Measurements from ENCODE around the gene WFDC6.
A peak's percentile ranks its signal among the peaks of the same experiment; 100 is the strongest.
"Not testable (repeated sequence)": the region's sequence is repeated elsewhere in the genome, so short reads cannot be mapped to it uniquely, and the experiment has no call there.

The WFDC6 gene

DNA sequence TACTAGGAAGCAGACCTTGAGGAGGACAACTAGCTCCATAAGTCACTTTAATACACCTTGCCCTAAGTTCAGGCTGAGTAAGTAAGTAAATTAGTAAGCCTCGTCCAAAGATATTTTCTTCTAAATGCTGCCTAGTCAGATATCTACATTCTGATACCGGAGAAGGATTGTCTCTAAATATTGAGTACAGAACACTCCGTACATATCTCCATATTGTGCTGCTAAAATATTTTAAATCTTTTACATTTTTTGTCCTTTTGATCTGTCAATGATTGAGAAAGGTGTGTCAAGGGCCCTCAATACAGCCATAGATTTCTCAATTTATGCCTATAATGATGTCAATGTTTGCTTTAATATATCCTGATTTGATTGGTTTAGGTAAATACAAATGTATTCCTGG lies 36.6 kb upstream of the WFDC6 start (continued):
- TF ChIP-seq ZNF610 (tag by site-specific recombination; IDR thresholded peaks at IDR 0.05; ENCODE audit: borderline replicate concordance), result no peak

DNA sequence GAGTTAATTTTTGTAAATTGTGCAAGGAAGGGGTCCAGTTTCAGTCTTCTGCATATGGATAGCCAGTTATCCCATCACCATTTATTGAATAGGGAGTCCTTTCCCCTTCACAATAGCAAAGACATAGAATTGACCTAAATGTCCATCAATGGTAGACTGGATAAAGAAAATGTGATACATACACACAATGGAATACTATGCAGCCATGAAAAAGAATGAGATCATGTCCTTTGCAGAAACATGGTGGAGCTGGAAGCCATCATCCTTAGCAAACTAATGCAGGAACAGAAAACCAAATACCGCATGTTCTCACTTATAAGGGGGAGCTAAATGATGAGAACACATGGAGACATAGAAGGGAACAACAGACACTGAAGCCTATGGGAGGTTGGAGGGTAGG lies 30.4 kb upstream of the WFDC6 start:
- TF ChIP-seq ZNF146 (tag by site-specific recombination; IDR thresholded peaks at IDR 0.05), result peak; percentile 97
- TF ChIP-seq, protein P1, sequence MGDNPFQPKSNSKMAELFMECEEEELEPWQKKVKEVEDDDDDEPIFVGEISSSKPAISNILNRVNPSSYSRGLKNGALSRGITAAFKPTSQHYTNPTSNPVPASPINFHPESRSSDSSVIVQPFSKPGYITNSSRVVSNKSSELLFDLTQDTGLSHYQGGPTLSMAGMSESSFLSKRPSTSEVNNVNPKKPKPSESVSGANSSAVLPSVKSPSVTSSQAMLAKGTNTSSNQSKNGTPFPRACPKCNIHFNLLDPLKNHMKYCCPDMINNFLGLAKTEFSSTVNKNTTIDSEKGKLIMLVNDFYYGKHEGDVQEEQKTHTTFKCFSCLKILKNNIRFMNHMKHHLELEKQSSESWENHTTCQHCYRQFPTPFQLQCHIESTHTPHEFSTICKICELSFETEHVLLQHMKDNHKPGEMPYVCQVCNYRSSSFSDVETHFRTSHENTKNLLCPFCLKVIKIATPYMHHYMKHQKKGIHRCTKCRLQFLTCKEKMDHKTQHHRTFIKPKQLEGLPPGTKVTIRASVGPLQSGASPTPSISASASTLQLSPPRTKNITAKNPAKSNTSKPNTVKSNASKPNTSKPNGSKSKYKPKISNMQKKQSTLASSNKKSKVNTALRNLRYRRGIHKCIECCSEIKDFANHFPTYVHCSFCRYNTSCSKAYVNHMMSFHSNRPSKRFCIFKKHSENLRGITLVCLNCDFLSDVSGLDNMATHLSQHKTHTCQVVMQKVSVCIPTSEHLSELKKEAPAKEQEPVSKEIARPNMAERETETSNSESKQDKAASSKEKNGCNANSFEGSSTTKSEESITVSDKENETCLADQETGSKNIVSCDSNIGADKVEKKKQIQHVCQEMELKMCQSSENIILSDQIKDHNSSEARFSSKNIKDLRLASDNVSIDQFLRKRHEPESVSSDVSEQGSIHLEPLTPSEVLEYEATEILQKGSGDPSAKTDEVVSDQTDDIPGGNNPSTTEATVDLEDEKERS (tag by site-specific recombination; IDR thresholded peaks at IDR 0.05), result peak; percentile 88
- CTCF ChIA-PET; H3K4me3 ChIP-seq (ENCODE audit: low read depth, low read length); POLR2A ChIA-PET; H3K27ac ChIP-seq (ENCODE audit: extremely low read depth, low read depth, low read length); H3K4me1 ChIP-seq (ENCODE audit: control insufficient read depth, insufficient read depth, low read length); H3K36me3 ChIP-seq (ENCODE audit: control insufficient read depth in 2 of 2, insufficient read depth in 1 of 2, low read length in 2 of 2); H3K9me3 ChIP-seq (ENCODE audit: control insufficient read depth, insufficient read depth, low read depth, low read length): not testable (repeated sequence)

DNA sequence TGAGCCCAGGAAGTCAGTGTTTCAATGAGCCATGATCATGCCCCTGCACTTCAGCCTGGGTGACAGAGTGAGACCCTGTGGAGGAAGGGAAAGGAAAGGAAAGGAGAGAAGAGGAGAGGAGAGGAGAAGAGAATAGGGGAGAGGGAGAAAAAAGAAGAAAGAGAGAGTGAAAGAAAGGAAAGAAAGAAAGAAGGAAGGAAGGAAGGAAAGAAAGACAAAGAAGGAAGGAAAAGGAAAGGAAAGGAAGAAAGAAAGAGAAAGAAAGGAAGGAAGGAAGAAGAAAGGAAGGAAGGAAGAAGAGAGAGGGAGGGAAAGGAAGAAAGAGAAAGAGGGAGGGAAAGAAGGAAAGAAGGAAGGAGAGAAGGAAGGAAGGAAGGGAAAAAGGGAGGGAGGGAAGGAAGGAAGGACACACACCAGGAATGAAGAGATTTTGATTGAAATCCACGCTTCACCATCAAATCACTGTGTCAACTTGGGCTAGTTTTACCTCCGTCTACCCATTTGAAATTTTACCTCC lies 25.5 kb upstream of the WFDC6 start:
- no peak overlapping the region for H3K4me3 ChIP-seq (ENCODE audit: low read depth, low read length)
- TF ChIP-seq KLF1 (tag by site-specific recombination; IDR thresholded peaks at IDR 0.05) (no peak), ZNF366 (tag by site-specific recombination; conservative IDR thresholded peaks at IDR 0.05) (peak; percentile 91), PRDM1 (tag by site-specific recombination; IDR thresholded peaks at IDR 0.05) (peak; percentile 94), SCRT1 (tag by site-specific recombination; IDR thresholded peaks at IDR 0.05; ENCODE audit: borderline replicate concordance) (0 out of 2 replicates have a peak, but pooled peaks have one; percentile 43), ZNF132 (tag by site-specific recombination; IDR thresholded peaks at IDR 0.05; ENCODE audit: borderline replicate concordance) (no peak), ZNF76 (tag by site-specific recombination; IDR thresholded peaks at IDR 0.05; ENCODE audit: borderline replicate concordance, low read depth) (no peak)
- H3K36me3 ChIP-seq (ENCODE audit: control insufficient read depth in 2 of 2, insufficient read depth in 1 of 2, low read length in 2 of 2), result no peaks in the 10 kb centered on the region
- ChIA-PET CTCF (interaction anchor here (0.6 kb wide), 1 partner anchor 116 kb away, joined by 3 read pairs; no protein-coding TSS in a partner anchor), POLR2A (interaction anchor here (0.7 kb wide), 2 partner anchors 22 to 772 kb away, joined by 3 read pairs; no protein-coding TSS in a partner anchor)
- H3K4me1 ChIP-seq (ENCODE audit: control insufficient read depth, insufficient read depth, low read length), result no peaks in the 10 kb centered on the region
- no peaks in the 10 kb centered on the region for H3K9me3 ChIP-seq (ENCODE audit: control insufficient read depth, insufficient read depth, low read depth, low read length)
- no peak overlapping the region for H3K27ac ChIP-seq (ENCODE audit: extremely low read depth, low read depth, low read length)

DNA sequence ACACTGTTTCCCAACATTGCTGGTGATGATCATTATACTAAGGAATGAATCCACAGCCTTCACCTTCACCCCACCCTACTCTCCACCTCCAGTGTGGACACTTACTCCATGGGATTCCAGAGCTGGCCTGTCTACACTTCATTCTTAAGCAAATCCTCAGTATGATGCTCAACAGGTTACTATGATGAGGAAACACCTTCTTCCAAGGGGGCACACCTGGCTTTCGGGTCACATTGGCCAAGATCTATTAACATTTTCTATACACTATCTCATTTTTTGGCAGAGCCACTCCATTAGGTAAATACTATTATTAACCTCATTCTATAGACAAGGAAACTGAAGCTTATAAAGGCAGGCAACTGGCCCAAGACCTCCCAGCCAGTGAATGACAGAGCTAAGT lies 15.9 kb upstream of the WFDC6 start:
- no peaks in the 10 kb centered on the region for H3K36me3 ChIP-seq (ENCODE audit: control insufficient read depth in 2 of 2, insufficient read depth in 1 of 2, low read length in 2 of 2)
- H3K4me1 ChIP-seq (ENCODE audit: control insufficient read depth, insufficient read depth, low read length), result no peaks in the 10 kb centered on the region
- ChIA-PET CTCF (interaction anchor here (0.6 to 2.8 kb wide), 2 partner anchors 26 to 216 kb away, joined by 3 to 14 read pairs; no protein-coding TSS in a partner anchor), POLR2A (no interaction called here)
- H3K27ac ChIP-seq (ENCODE audit: extremely low read depth, low read depth, low read length), result no peak overlapping the region
- H3K9me3 ChIP-seq (ENCODE audit: control insufficient read depth, insufficient read depth, low read depth, low read length), result no peaks in the 10 kb centered on the region
- no peak overlapping the region for H3K4me3 ChIP-seq (ENCODE audit: low read depth, low read length)
- TF ChIP-seq ZNF24 (tag by site-specific recombination; IDR thresholded peaks at IDR 0.05), result no peak
- TF ChIP-seq SCRT2 (tag by site-specific recombination; IDR thresholded peaks at IDR 0.05), result peak; percentile 60
- TF ChIP-seq, protein P2, sequence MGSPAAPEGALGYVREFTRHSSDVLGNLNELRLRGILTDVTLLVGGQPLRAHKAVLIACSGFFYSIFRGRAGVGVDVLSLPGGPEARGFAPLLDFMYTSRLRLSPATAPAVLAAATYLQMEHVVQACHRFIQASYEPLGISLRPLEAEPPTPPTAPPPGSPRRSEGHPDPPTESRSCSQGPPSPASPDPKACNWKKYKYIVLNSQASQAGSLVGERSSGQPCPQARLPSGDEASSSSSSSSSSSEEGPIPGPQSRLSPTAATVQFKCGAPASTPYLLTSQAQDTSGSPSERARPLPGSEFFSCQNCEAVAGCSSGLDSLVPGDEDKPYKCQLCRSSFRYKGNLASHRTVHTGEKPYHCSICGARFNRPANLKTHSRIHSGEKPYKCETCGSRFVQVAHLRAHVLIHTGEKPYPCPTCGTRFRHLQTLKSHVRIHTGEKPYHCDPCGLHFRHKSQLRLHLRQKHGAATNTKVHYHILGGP (tag by site-specific recombination; IDR thresholded peaks at IDR 0.05), result no peak
- TF ChIP-seq, protein P3, sequence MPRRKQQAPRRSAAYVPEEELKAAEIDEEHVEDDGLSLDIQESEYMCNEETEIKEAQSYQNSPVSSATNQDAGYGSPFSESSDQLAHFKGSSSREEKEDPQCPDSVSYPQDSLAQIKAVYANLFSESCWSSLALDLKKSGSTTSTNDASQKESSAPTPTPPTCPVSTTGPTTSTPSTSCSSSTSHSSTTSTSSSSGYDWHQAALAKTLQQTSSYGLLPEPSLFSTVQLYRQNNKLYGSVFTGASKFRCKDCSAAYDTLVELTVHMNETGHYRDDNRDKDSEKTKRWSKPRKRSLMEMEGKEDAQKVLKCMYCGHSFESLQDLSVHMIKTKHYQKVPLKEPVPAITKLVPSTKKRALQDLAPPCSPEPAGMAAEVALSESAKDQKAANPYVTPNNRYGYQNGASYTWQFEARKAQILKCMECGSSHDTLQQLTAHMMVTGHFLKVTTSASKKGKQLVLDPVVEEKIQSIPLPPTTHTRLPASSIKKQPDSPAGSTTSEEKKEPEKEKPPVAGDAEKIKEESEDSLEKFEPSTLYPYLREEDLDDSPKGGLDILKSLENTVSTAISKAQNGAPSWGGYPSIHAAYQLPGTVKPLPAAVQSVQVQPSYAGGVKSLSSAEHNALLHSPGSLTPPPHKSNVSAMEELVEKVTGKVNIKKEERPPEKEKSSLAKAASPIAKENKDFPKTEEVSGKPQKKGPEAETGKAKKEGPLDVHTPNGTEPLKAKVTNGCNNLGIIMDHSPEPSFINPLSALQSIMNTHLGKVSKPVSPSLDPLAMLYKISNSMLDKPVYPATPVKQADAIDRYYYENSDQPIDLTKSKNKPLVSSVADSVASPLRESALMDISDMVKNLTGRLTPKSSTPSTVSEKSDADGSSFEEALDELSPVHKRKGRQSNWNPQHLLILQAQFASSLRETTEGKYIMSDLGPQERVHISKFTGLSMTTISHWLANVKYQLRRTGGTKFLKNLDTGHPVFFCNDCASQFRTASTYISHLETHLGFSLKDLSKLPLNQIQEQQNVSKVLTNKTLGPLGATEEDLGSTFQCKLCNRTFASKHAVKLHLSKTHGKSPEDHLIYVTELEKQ (tag by site-specific recombination; IDR thresholded peaks at IDR 0.05; ENCODE audit: borderline replicate concordance), result no peak
